Colonic mucosa (tissue), 4 donors: ENCODE results near the gene DLG2. TPM values are rescaled to one million over a fixed set of nuclear protein-coding genes. Genes with fewer than 3 reads are reported as not detected.
"Not testable (repeated sequence)": the region's sequence is repeated elsewhere in the genome, so short reads cannot be mapped to it uniquely, and the experiment has no call there.

Source experiments
- DNase-seq: peaks from one replicate; pipeline ENCODE4 v3.0.0-alpha.2; 2020
- H3K27ac ChIP-seq: fragments of 200-600 bp; one replicate; pipeline ENCODE4 v1.8.0; 2021
- H3K27me3 ChIP-seq: fragments of 200-600 bp; one replicate; pipeline ENCODE4 v1.8.0; 2021
- H3K36me3 ChIP-seq: fragments of 200-600 bp; one replicate; pipeline ENCODE4 v1.8.0; 2021
- H3K4me1 ChIP-seq: fragments of 200-600 bp; one replicate; pipeline ENCODE4 v1.8.0; 2021; ENCODE audit warnings: mild to moderate bottlenecking
- H3K4me3 ChIP-seq: fragments of 200-600 bp; one replicate; pipeline ENCODE4 v1.8.0; 2021
- H3K9ac ChIP-seq, 2 donors: one replicate each; pipeline ENCODE4 v1.7.0; 2013; ENCODE audit warnings: control low read depth in 2 of 2, low read depth in 2 of 2, low read length in 2 of 2
- H3K9me3 ChIP-seq: fragments of 200-600 bp; one replicate; pipeline ENCODE4 v1.8.0; 2021
- CTCF ChIP-seq: fragments of 200-600 bp; IDR thresholded peaks from one replicate; pipeline ENCODE4 v1.8.0; 2022; ENCODE audit warnings: antibody characterized with exemption, mild to moderate bottlenecking
- intact Hi-C: fragments of 100-400 bp; cut with DNase I; formaldehyde crosslinking; loops from one replicate; pipeline ENCODE4 v1.14.1; 2022
- total RNA-seq, 2 donors: library from RNA; stranded (reverse); fragmentation: NEBNext Ultra II Directional in 1 of 2; extraction: Animal tissue kit (Norgen Biotek cat#: 25700) in 1 of 2; gene quantifications; one replicate each; pipeline ENCODE4 v1.2.1, GENCODE V29; 2021
- donor health status: healthy.
- donor health status: DM: no; HTN: no; CAD: no.
- donor health status: DM: no; HTN: no; CAD: no.

Gene DLG2
- total RNA-seq, 2 donors from 2014 or later = 1.4 to 3.3 TPM

- Histone ChIP-seq H3K27me3 (no peaks in the 10 kb centered on the region), H3K9me3 (no peaks in the 10 kb centered on the region), H3K9ac (peak overlapping the region in 1 of 2 donors; percentile 15), H3K27ac (no peak overlapping the region), H3K4me3 (peak overlapping the region; percentile 86), H3K4me1 (no peaks in the 10 kb centered on the region), H3K36me3 (peaks cover 8% of the 10 kb centered on the region)
- no peak for DNase-seq
- no peak for TF ChIP-seq CTCF
- intact Hi-C loops = no loop called here
Measured at GRCh38 chr11:85661972-85662664, 35.0 kb upstream of the DLG2 start.

GRCh38 chr11:85658180-85658579, 31.0 kb upstream of the DLG2 start:
- no peak for TF ChIP-seq CTCF
- Histone ChIP-seq H3K4me1 (no peaks in the 10 kb centered on the region), H3K9me3 (no peaks in the 10 kb centered on the region), H3K9ac (no peak overlapping the region), H3K4me3 (no peak overlapping the region), H3K36me3 (peaks cover 13% of the 10 kb centered on the region), H3K27ac (no peak overlapping the region), H3K27me3 (no peaks in the 10 kb centered on the region)
- intact Hi-C loops = no loop called here
- no peak for DNase-seq

- Histone ChIP-seq H3K27me3 (no peaks in the 10 kb centered on the region), H3K9me3 (no peaks in the 10 kb centered on the region), H3K9ac (no peak overlapping the region), H3K27ac (no peak overlapping the region), H3K4me3 (no peak overlapping the region), H3K4me1 (no peaks in the 10 kb centered on the region), H3K36me3 (peaks cover 13% of the 10 kb centered on the region)
- no peak for TF ChIP-seq CTCF
- DNase-seq = no peak
- intact Hi-C loops = no loop called here
Measured at GRCh38 chr11:85656777-85657176, 29.6 kb upstream of the DLG2 start.

GRCh38 chr11:85654343-85654742, 27.2 kb upstream of the DLG2 start:
- H3K9ac ChIP-seq, H3K4me3 ChIP-seq, H3K4me1 ChIP-seq, H3K27me3 ChIP-seq, intact Hi-C loops, H3K27ac ChIP-seq, H3K9me3 ChIP-seq, DNase-seq: not testable (repeated sequence)
- H3K36me3 ChIP-seq = peaks cover 13% of the 10 kb centered on the region

GRCh38 chr11:85652786-85653447, 25.8 kb upstream of the DLG2 start:
- H3K27me3 ChIP-seq = no peaks in the 10 kb centered on the region
- H3K4me3 ChIP-seq = no peak overlapping the region
- TF ChIP-seq CTCF = no peak
- DNase-seq = no peak
- intact Hi-C loops = no loop called here
- H3K4me1 ChIP-seq = peaks cover 3% of the 10 kb centered on the region
- no peak overlapping the region for H3K9ac ChIP-seq
- no peak overlapping the region for H3K27ac ChIP-seq
- peaks cover 13% of the 10 kb centered on the region for H3K36me3 ChIP-seq
- no peaks in the 10 kb centered on the region for H3K9me3 ChIP-seq

GRCh38 chr11:85651118-85651517, 24.0 kb upstream of the DLG2 start:
- no peak for TF ChIP-seq CTCF
- DNase-seq = no peak
- no peak overlapping the region for H3K4me3 ChIP-seq
- H3K27ac ChIP-seq = no peak overlapping the region
- H3K9ac ChIP-seq = no peak overlapping the region
- intact Hi-C loops = no loop called here
- no peaks in the 10 kb centered on the region for H3K9me3 ChIP-seq
- peaks cover 4% of the 10 kb centered on the region for H3K36me3 ChIP-seq
- no peaks in the 10 kb centered on the region for H3K27me3 ChIP-seq
- H3K4me1 ChIP-seq = peaks cover 3% of the 10 kb centered on the region
